DMS53 treated with DMSO at 0.1 percent for 48 hours (cell line): Measurements from ENCODE around the gene CCND2.

Experiments
- DNase-seq: peaks from one replicate; lab custom pipeline; 2025; ENCODE audit not compliant: unreplicated experiment; lab: John Stamatoyannopoulos, UW

The CCND2 gene

DNA sequence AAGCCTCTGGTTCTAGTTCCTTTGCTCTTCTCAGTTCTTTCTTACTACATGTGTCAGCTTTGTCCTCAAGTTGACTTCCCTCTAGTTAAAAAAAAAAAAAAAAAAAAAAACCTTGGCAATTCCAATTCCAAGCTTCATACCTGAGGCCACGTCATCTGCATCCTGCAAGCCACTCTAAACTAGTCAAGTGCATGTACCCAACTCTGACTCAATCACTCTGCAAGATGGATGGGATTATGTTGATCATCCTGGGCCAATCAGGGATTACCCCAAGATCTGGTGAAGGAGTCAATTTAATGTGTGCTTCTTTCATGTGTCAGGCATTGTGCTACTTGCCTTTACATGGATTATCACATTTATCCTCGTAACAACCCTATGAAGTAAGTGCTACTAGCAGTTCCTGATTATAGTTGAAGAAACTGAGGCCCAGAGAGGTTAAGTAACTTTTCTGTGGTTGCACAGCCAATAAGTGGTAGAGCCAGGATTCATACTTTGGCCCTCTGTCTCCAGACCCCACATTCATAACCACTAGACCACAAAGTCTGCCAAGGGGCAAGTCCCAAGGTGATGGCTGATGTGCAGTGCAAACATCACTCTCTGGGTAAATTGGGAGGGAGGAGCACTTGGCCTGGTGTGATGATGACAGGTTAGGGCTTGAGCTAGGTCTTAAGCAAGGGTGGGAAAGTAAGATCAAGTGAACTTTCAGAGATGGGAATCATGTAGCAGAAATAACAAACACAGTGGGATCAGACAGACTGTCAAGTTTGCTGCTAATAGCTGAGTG, 17.3 kb upstream of the CCND2 start:
- no peak for DNase-seq

DNA sequence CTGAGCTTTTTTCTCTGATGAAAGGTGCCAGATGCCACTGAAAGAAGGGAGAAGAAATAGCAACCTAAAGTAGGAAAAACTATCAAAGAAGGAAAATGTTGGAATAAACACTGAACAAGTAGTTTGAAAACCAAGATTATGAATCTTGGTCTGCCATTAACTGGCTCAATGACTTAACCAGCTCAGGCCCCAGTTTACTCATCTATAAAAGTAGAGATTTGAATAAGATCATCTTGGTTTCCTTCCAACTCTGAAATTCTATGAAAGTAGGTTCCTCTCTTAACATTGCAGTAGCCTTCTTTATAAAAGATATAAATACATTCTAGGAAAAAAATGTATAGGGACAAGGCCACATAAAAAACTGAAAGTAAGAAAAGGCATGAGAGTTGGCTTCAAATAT, 16.1 kb upstream of the CCND2 start:
- no peak for DNase-seq

DNA sequence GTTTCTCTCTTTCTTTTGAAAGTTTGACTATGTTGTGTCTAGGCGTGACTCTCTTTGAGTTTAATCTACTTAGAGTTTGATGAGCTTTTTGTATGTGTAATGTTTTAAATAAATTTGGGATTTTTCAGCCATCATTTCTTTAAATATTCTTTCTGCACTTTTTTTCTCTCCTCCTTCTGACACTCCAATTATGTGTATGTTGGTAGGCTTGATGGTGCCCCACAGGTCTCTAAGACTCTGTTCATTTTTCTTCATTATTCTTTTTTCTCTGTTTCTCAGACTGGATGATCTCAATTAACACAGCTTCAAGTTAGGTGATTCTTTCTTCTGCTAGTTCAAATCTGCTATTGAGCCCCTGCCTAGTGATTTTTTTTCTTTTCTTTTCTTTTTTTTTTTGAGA, 14.5 kb upstream of the CCND2 start:
- DNase-seq: no peak

DNA sequence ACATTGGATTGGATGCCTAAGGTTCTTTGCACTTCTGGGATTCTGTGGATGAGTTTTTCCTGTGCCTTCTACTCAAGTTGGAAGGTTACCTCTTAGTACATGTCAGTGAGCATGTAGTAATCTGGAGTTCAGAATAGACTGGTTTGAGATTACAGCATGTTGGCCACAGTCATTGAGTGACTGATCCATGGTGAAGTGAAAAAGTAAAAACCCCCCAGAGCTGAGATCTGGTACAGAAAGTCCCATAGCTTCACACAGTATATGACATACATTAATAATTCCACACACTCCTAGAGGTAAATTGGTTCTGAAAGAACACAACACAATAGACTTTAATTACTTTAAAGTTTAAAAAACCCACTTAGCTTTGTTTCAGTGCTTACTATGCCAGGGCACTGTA, 11.9 kb upstream of the CCND2 start:
- no peak for DNase-seq

- DNase-seq: no peak
Measured at GRCh38 chr12:4265280-4265679, 8.3 kb upstream of the CCND2 start.

DNA sequence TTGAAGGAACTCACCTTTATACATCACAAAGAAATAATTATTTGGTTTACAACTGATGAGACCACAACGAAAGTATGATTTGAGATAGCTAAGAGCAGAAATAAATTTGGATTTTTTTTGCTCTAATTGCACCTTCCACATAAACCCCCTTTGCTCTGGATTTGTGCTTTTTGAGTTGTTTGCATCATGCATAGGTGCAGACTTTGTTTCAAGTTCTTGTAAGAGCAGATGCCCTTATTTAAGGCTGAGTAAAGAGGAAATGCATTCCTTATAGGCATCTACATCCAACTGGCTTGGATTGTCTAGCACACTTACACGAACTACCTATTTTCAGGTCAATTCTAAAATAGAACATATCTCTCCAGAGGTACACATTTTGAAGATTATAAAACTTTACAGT, 6.6 kb upstream of the CCND2 start:
- no peak for DNase-seq

GRCh38 chr12:4267704-4268328, 5.7 kb upstream of the CCND2 start:
- no peak for DNase-seq

GRCh38 chr12:4268329-4269181, 5.0 kb upstream of the CCND2 start:
- peak; percentile 99 for DNase-seq

DNA sequence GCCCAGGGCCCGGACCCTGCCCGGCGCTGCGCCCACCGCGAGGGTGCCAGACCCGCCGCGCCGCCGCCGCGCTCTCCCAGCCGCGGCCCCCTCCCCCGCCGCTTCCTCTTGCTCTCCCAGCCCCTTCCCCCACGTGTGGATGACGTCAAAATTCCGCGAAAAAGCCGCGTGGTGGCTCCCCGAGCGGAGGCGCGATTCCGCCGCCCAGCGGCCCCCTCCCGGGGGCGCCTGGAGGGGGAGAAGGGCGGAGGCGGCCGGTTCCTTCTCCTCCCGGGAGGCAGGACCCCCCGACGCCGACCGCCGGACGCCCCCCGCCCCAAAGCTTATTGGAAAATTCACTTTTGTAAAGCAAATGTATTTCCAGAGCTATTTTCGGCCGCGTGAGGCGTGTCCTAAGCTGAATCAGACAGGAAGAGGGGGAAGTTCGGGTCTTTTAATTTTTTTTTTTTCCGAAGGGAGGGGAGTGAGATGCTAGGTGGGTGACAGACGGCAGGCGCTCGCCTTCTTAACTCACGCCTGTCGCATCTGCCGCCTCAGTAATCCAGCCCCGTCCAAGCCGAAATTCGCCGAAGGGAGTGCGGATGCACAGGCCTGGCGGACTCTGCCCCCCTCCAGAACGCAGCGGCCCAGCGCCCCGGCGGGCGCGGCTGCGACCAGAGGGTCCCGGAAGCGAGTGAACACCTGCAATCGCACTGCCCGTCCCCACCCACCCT, 4.1 kb upstream of the CCND2 start:
- peak; percentile 100 for DNase-seq

DNA sequence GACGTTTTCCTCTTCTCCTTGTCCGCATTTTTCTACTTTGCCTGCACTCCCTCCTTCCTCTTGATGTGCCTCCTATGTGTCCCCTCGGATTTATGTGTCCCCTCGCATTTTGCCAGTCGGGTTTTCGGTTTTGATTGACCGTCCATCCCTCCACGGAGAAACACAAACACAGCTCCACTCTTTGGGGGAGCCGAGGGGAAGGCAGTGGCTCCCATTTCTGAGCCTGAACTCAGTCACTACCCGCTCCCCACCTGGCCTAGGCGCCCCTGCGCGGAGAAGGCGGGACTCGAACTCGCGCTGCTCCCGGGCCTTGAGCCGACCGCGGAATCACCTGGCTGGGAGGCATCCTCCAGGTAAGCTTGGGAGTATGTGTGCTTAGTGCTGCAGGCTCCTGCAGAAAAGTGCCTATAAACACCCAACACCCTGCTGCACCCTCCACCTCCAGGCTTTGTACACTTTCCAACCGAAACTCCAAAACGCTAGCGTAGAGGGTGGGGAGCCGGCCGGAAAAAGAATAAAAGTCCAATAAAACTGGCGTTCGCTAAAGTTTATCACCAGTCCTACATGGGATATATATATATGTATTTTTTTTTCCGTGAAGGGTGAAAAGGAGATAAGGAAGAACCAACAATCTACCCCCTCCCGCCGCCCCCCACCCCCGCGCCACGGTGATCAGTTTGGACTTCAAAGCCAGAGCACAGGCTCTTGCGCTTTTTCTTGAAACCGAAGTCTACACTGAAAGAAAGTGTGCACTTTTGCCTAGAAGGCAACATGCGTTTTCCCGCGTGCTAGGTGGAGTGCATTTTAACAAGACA, 3.3 kb upstream of the CCND2 start:
- peak; percentile 99 for DNase-seq

GRCh38 chr12:4270831-4271716, 2.5 kb upstream of the CCND2 start:
- peak; percentile 100 for DNase-seq

DNA sequence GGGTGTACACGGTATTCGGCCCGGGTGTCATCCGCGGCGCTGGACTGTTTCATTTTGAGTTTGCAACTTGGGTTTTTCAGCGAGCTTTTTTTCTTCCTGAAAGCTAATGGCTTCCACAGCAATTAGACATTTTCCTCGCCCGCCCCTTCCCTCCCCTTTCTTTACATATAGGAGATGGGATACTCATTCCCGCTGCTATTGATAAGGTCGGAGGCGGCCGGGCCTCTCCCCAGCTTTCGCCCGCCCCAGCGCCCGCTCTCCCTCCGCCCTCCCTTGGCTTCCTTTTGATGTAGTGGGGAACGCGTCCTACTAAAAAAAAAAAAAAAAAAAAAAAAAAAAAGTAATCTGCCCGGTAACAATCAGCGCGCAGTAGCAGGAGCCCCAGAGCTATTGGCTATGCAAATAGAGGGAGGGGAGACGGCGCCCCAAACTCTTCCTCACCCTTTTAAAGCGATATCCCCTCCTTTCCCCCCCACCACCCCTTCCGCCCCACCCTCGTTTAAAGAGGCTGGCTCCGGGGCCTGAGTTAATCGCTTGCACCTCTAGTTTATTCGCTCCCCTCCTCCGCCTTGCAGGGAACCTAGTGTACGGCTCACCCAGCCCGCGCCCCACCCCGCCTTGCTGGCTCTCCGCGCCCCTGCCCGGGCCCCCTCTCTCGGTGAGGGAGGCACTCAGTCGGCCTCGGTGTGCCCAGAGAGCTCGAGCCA, 1.7 kb upstream of the CCND2 start:
- DNase-seq: peak; percentile 100

- DNase-seq: peak; percentile 100
Measured at GRCh38 chr12:4272424-4273272, 914 bp upstream of the CCND2 start.

- DNase-seq: no peak
Measured at GRCh38 chr12:4273273-4273651, 300 bp upstream of the CCND2 start.

DNA sequence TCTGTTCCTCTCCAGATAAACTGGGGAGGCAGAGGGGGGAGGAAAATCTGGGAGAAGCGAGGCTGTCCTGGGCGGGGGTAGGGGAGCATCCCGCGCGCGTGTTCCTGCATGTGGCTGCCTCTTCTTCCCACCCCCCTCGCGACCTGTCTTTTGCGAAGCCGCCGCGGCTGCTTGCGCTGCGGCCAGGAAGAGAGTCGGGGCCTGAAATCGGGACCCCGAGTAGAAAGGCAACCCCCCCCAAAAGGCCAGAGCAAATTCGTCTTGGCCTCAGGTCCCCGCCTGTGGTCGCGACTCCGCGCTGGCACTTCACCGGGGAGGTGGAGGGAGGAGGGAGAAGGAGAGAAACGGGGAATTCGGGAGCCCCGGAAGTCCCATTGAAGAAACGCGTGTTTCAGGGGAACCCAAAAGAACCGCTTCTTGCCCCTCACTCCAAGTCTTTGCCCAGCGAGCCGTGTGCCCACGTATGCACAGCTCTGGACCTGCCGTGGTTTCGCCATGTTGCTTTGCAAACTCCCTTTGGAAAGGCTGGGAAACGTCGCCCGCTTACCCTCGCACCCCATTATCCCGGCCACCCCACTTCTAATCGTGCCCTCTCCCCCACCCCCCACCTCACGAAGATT, 944 bp downstream of the CCND2 start:
- DNase-seq: peak; percentile 98

GRCh38 chr12:4275016-4275869, 1.7 kb downstream of the CCND2 start:
- DNase-seq: peak; percentile 98
